SK-N-SH treated with all-trans-retinoic acid at 6 μM for 48 hours (cell line): ENCODE measurements around the gene ADRB1.

Experiments used
- ATAC-seq: fragments of 200-7000 bp; cut with Tn5 transposase; 3 replicates; pipeline ENCODE4 v1.9.1; 2020; ENCODE audit warnings: mild to moderate bottlenecking, moderate library complexity
- ARNTL ChIP-seq: fragments of 450-650 bp; formaldehyde crosslinking; IDR thresholded peaks from 2 replicates; pipeline ENCODE4 v1.5.0; 2020; ENCODE audit warnings: low read depth, mild to moderate bottlenecking, moderate library complexity, borderline replicate concordance
- BACH2 ChIP-seq: fragments of 250-450 bp; sonication (Bioruptor Pico); IDR thresholded peaks from 2 replicates; pipeline ENCODE4 v1.9.0; 2021; ENCODE audit warnings: mild to moderate bottlenecking, borderline replicate concordance
- CREB5 ChIP-seq: fragments of 250-450 bp; sonication (Bioruptor Pico); IDR thresholded peaks from 2 replicates; pipeline ENCODE4 v1.5.1; 2020; ENCODE audit warnings: low read depth, mild to moderate bottlenecking, moderate library complexity
- CSDC2 ChIP-seq: fragments of 250-450 bp; sonication (Bioruptor Pico); IDR thresholded peaks from 2 replicates; pipeline ENCODE4 v1.5.0; 2020; ENCODE audit warnings: mild to moderate bottlenecking, moderate library complexity
- CSRNP3 ChIP-seq: fragments of 250-450 bp; sonication (Bioruptor Pico); IDR thresholded peaks from 2 replicates; pipeline ENCODE4 v1.5.1; 2021; ENCODE audit warnings: mild to moderate bottlenecking, moderate library complexity
- GLIS3 ChIP-seq: fragments of 250-450 bp; sonication (Bioruptor Pico); IDR thresholded peaks from 2 replicates; pipeline ENCODE4 v1.5.0; 2020; ENCODE audit warnings: mild to moderate bottlenecking, moderate library complexity
- ISL1 ChIP-seq: fragments of 250-450 bp; sonication (Bioruptor Pico); IDR thresholded peaks from 2 replicates; pipeline ENCODE4 v2.1.2; 2022; ENCODE audit warnings: mild to moderate bottlenecking, moderate library complexity
- OSR1 ChIP-seq: fragments of 250-450 bp; sonication (Bioruptor Pico); IDR thresholded peaks from 2 replicates; pipeline ENCODE4 v1.8.0; 2022; ENCODE audit warnings: moderate library complexity, mild to moderate bottlenecking, inconsistent platforms
- PATZ1 ChIP-seq: fragments of 250-450 bp; sonication (Bioruptor Pico); IDR thresholded peaks from 2 replicates; pipeline ENCODE4 v1.8.0; 2020; ENCODE audit warnings: mild to moderate bottlenecking, moderate library complexity, borderline replicate concordance
- POU6F1 ChIP-seq: fragments of 250-450 bp; sonication (Bioruptor Pico); IDR thresholded peaks from 2 replicates; pipeline ENCODE4 v1.8.0; 2021; ENCODE audit warnings: low read depth, mild to moderate bottlenecking, moderate library complexity, borderline replicate concordance
- PPARA ChIP-seq: fragments of 250-450 bp; sonication (Bioruptor Pico); IDR thresholded peaks from 2 replicates; pipeline ENCODE4 v1.5.0; 2020; ENCODE audit warnings: mild to moderate bottlenecking, borderline replicate concordance
- RARB ChIP-seq: fragments of 250-450 bp; sonication (Bioruptor Pico); IDR thresholded peaks from 2 replicates; pipeline ENCODE4 v1.8.0; 2021; ENCODE audit warnings: mild to moderate bottlenecking, moderate library complexity
- TCF4 ChIP-seq: fragments of 250-450 bp; sonication (Bioruptor Pico); IDR thresholded peaks from 2 replicates; pipeline ENCODE4 v1.8.0; 2021; ENCODE audit warnings: mild to moderate bottlenecking, moderate library complexity, borderline replicate concordance
- TOX ChIP-seq: fragments of 250-450 bp; sonication (Bioruptor Pico); IDR thresholded peaks from 2 replicates; pipeline ENCODE4 v1.8.0; 2021; ENCODE audit warnings: mild to moderate bottlenecking, moderate library complexity, borderline replicate concordance
- TSHZ2 ChIP-seq: fragments of 250-450 bp; sonication (Bioruptor Pico); IDR thresholded peaks from 2 replicates; pipeline ENCODE4 v1.5.0; 2020; ENCODE audit warnings: mild to moderate bottlenecking, moderate library complexity
- ZC3H10 ChIP-seq: fragments of 250-450 bp; sonication (Bioruptor Pico); IDR thresholded peaks from 2 replicates; pipeline ENCODE4 v1.5.1; 2021; ENCODE audit warnings: mild to moderate bottlenecking, moderate library complexity
- ZFP3 ChIP-seq: fragments of 250-450 bp; sonication (Bioruptor Pico); IDR thresholded peaks from 2 replicates; pipeline ENCODE4 v1.5.0; 2020; ENCODE audit warnings: mild to moderate bottlenecking, moderate library complexity
- ZFP30 ChIP-seq: fragments of 450-650 bp; formaldehyde crosslinking; IDR thresholded peaks from 2 replicates; pipeline ENCODE4 v1.5.0; 2022; ENCODE audit warnings: mild to moderate bottlenecking, moderate library complexity
- ZNF565 ChIP-seq: fragments of 450-650 bp; formaldehyde crosslinking; conservative IDR thresholded peaks from 2 replicates; pipeline ENCODE4 v1.5.0; 2020; ENCODE audit warnings: low read depth, mild to moderate bottlenecking, moderate library complexity
- ZNF70 ChIP-seq: fragments of 450-650 bp; formaldehyde crosslinking; IDR thresholded peaks from 2 replicates; pipeline ENCODE4 v1.5.0; 2020; ENCODE audit warnings: mild to moderate bottlenecking, moderate library complexity
- ZNF8 ChIP-seq: fragments of 450-650 bp; formaldehyde crosslinking; IDR thresholded peaks from 2 replicates; pipeline ENCODE4 v1.5.0; 2020; ENCODE audit warnings: mild to moderate bottlenecking, moderate library complexity

ADRB1 gene

GRCh38 chr10:113999531-113999930 lies 44.1 kb upstream of the ADRB1 start:
- TF ChIP-seq BACH2 (CRISPR knock-in tag) = no peak
- no peak for TF ChIP-seq OSR1 (CRISPR knock-in tag)
- no peak for TF ChIP-seq ISL1 (CRISPR knock-in tag)
- TF ChIP-seq PATZ1 (CRISPR knock-in tag) = no peak
- TF ChIP-seq PPARA (CRISPR knock-in tag) = no peak
- no peak for TF ChIP-seq CSRNP3 (CRISPR knock-in tag)
- TF ChIP-seq ZNF8 (CRISPR knock-in tag) = no peak
- no peak for TF ChIP-seq ZNF565 (CRISPR knock-in tag)
- no peak for TF ChIP-seq CSDC2 (CRISPR knock-in tag)
- TF ChIP-seq ZFP3 (CRISPR knock-in tag) = no peak
- TF ChIP-seq GLIS3 (CRISPR knock-in tag) = no peak
- no peak for TF ChIP-seq ZFP30 (CRISPR knock-in tag)
- TF ChIP-seq POU6F1 (CRISPR knock-in tag) = no peak
- no peak for TF ChIP-seq TOX (CRISPR knock-in tag)
- no peak for TF ChIP-seq ZNF70 (CRISPR knock-in tag)
- no peak for TF ChIP-seq ARNTL (CRISPR knock-in tag)
- no peak for TF ChIP-seq RARB (CRISPR knock-in tag)
- no peak for TF ChIP-seq CREB5 (CRISPR knock-in tag)
- no peak for TF ChIP-seq TCF4 (CRISPR knock-in tag)
- no peak for ATAC-seq

- no peak for TF ChIP-seq PPARA (CRISPR knock-in tag)
- TF ChIP-seq CSRNP3 (CRISPR knock-in tag) = no peak
- TF ChIP-seq ZFP3 (CRISPR knock-in tag) = no peak
- no peak for TF ChIP-seq ZNF8 (CRISPR knock-in tag)
- TF ChIP-seq ARNTL (CRISPR knock-in tag) = no peak
- no peak for TF ChIP-seq ZFP30 (CRISPR knock-in tag)
- TF ChIP-seq OSR1 (CRISPR knock-in tag) = no peak
- TF ChIP-seq TSHZ2 = no peak
- TF ChIP-seq BACH2 (CRISPR knock-in tag) = no peak
- no peak for TF ChIP-seq PATZ1 (CRISPR knock-in tag)
- TF ChIP-seq ZC3H10 (CRISPR knock-in tag) = no peak
- no peak for ATAC-seq
These were observed 43.1 kb upstream of the ADRB1 start for GRCh38 chr10:114000457-114001010.
